Measurements from ENCODE around the gene PRLR.

GRCh38 chr5:35264509-35264908 is 34.2 kb upstream of the PRLR start:
- no peak for TF ChIP-seq POLR2A (IDR thresholded peaks at IDR 0.05)
- TF ChIP-seq CTCF (IDR thresholded peaks at IDR 0.05) = no peak

All from body of pancreas (tissue), 4 donors.